Neuronal stem cell (in vitro differentiated cells): ENCODE measurements around the gene GJC1.

Source experiments
- DNase-seq: peaks from one replicate; pipeline ENCODE4 v3.0.0-alpha.2; 2013; ENCODE audit warnings: low spot score
- H2AFZ ChIP-seq: one replicate; pipeline ENCODE4 v1.6.1; 2013; ENCODE audit warnings: mild to moderate bottlenecking, low read length, inconsistent platforms
- H2AK5ac ChIP-seq: 2 replicates; pipeline ENCODE4 v1.6.1; 2013; ENCODE audit warnings: low read depth, mild to moderate bottlenecking, inconsistent platforms, low read length, moderate library complexity, mixed read lengths
- H2BK120ac ChIP-seq: 2 replicates; pipeline ENCODE4 v1.6.1; 2013; ENCODE audit warnings: low read depth, mild to moderate bottlenecking, inconsistent platforms, low read length, moderate library complexity, mixed read lengths
- H2BK12ac ChIP-seq: one replicate; pipeline ENCODE4 v1.6.1; 2013; ENCODE audit warnings: low read length, inconsistent platforms
- H2BK15ac ChIP-seq: 2 replicates; pipeline ENCODE4 v1.6.1; 2013; ENCODE audit warnings: mild to moderate bottlenecking, low read length, inconsistent platforms, mixed read lengths
- H2BK5ac ChIP-seq: one replicate; pipeline ENCODE4 v1.6.1; 2013; ENCODE audit warnings: inconsistent platforms, mild to moderate bottlenecking, low read length, moderate library complexity
- H3K14ac ChIP-seq: one replicate; pipeline ENCODE4 v1.6.1; 2013; ENCODE audit warnings: low read length, inconsistent platforms
- H3K18ac ChIP-seq: 2 replicates; pipeline ENCODE4 v1.6.1; 2013; ENCODE audit warnings: low read length, inconsistent platforms
- H3K23ac ChIP-seq: 2 replicates; pipeline ENCODE4 v1.6.1; 2013; ENCODE audit warnings: low read depth, mild to moderate bottlenecking, mixed read lengths, low read length, inconsistent platforms; ENCODE audit not compliant: poor library complexity
- H3K27ac ChIP-seq: replicated peaks from 3 replicates; pipeline ENCODE4 v1.5.1; 2013; ENCODE audit warnings: low read length, inconsistent platforms
- H3K27me3 ChIP-seq, 3 experiments: 2 replicates each; pipeline ENCODE4 v1.6.1; 2013; ENCODE audit warnings: low read length in 3 of 3, mild to moderate bottlenecking in 2 of 3, inconsistent platforms in 1 of 3, low read depth in 1 of 3, mixed read lengths in 1 of 3, moderate library complexity in 1 of 3; ENCODE audit not compliant: control insufficient read depth in 3 of 3, insufficient read depth in 3 of 3
- H3K36me3 ChIP-seq, 2 donors: replicated peaks in 1 of 2; 2 replicates each; pipeline ENCODE4 v1.6.1; 2013; ENCODE audit warnings: low read length in 2 of 2; ENCODE audit not compliant: control insufficient read depth in 2 of 2, insufficient read depth in 2 of 2
- H3K4ac ChIP-seq: 2 replicates; pipeline ENCODE4 v1.6.1; 2013; ENCODE audit warnings: inconsistent platforms, mild to moderate bottlenecking, low read length, moderate library complexity
- H3K4me1 ChIP-seq, 2 donors: 1 replicate in 1 of 2; 2 replicates in 1 of 2; pipeline ENCODE4 v1.6.1; 2013; ENCODE audit warnings: low read length in 2 of 2, low read depth in 1 of 2; ENCODE audit not compliant: control insufficient read depth in 2 of 2, insufficient read depth in 1 of 2
- H3K4me2 ChIP-seq: one replicate; pipeline ENCODE4 v1.6.1; 2013; ENCODE audit warnings: mild to moderate bottlenecking, low read length, inconsistent platforms; ENCODE audit not compliant: insufficient read depth, poor library complexity, severe bottlenecking
- H3K4me3 ChIP-seq, 2 donors: 2 replicates each; pipeline ENCODE4 v1.5.1; 2013; ENCODE audit warnings: low read length in 2 of 2, mild to moderate bottlenecking in 2 of 2, inconsistent platforms in 1 of 2, moderate library complexity in 1 of 2
- H3K79me1 ChIP-seq: one replicate; pipeline ENCODE4 v1.6.1; 2013; ENCODE audit warnings: low read depth, mild to moderate bottlenecking, inconsistent platforms, low read length, moderate library complexity
- H3K9ac ChIP-seq: one replicate; pipeline ENCODE4 v1.6.1; 2013; ENCODE audit warnings: mild to moderate bottlenecking, low read depth, low read length, inconsistent platforms; ENCODE audit not compliant: poor library complexity
- H3K9me3 ChIP-seq, 2 donors: replicated peaks in 1 of 2; 2 replicates each; pipeline versions ENCODE3 to v1.6.1; 2013; ENCODE audit warnings: low read length in 2 of 2, mild to moderate bottlenecking in 2 of 2, inconsistent platforms in 1 of 2, low read depth in 1 of 2, mixed read lengths in 1 of 2, moderate library complexity in 1 of 2; ENCODE audit not compliant: control insufficient read depth in 2 of 2, insufficient read depth in 1 of 2
- H4K8ac ChIP-seq: one replicate; pipeline ENCODE4 v1.6.1; 2013; ENCODE audit warnings: low read depth, mild to moderate bottlenecking, inconsistent platforms, low read length, moderate library complexity
- H4K91ac ChIP-seq: one replicate; pipeline ENCODE4 v1.6.1; 2013; ENCODE audit warnings: low read length, low read depth, mild to moderate bottlenecking, inconsistent platforms; ENCODE audit not compliant: poor library complexity
- WGBS, 2 donors: extraction: QIAGEN DNeasy Blood & Tissue Kit; methylation state at CpG; one replicate each; pipeline ENCODE4 v1.1.7; 2013; ENCODE audit warnings: missing lambda C conversion rate in 2 of 2, mixed read lengths in 1 of 2; ENCODE audit not compliant: insufficient read length in 2 of 2, insufficient replicate concordance in 1 of 2; ENCODE audit errors: extremely low coverage in 2 of 2; 5-methylcytosine and 5-hydroxymethylcytosine counted together

GJC1 gene

DNA sequence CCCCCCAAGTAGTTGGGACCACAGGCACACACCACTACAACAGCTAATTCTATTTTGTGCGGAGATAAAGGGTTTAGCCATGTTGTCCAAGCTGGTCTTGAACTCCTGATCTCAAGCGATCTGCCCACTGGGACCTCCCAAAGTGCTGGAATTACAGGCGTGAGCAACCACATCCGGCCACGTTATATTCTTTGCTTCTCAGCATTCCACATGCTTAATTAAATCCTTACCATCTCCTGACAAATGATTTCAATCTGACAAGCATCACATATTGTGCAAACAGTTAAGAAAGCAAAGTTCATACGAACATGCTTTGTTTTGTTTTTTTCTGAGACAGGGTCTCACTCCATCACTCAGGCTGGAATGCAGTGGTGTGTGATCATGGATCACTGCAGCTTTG, 35.8 kb upstream of the GJC1 start:
- H3K4me2 ChIP-seq, result no peak overlapping the region
- H4K91ac ChIP-seq, result no peak overlapping the region
- H3K79me1 ChIP-seq, result no peaks in the 10 kb centered on the region
- no peak overlapping the region for H4K8ac ChIP-seq
- H2BK15ac ChIP-seq, result no peak overlapping the region
- no peak overlapping the region for H2BK5ac ChIP-seq
- no peaks in the 10 kb centered on the region for H3K4me1 ChIP-seq
- no peak overlapping the region for H3K14ac ChIP-seq
- H3K27ac ChIP-seq, result no peak overlapping the region
- no peak overlapping the region for H2AFZ ChIP-seq
- no peak for DNase-seq
- no peaks in the 10 kb centered on the region for H3K9me3 ChIP-seq
- H2BK120ac ChIP-seq, result no peak overlapping the region
- H3K9ac ChIP-seq, result no peak overlapping the region
- no peak overlapping the region for H2BK12ac ChIP-seq
- H3K23ac ChIP-seq, result no peak overlapping the region
- no peak overlapping the region for H3K18ac ChIP-seq
- H3K27me3 ChIP-seq, result no peaks in the 10 kb centered on the region
- WGBS, 2 donors, result no CpG with 5 or more reads among the region's 6 CpGs
- H3K4ac ChIP-seq, result no peak overlapping the region
- H3K4me3 ChIP-seq, result no peak overlapping the region
- H2AK5ac ChIP-seq, result no peak overlapping the region
- H3K36me3 ChIP-seq, result peaks cover 40 to 94% of the 10 kb centered on the region in 2 donors

DNA sequence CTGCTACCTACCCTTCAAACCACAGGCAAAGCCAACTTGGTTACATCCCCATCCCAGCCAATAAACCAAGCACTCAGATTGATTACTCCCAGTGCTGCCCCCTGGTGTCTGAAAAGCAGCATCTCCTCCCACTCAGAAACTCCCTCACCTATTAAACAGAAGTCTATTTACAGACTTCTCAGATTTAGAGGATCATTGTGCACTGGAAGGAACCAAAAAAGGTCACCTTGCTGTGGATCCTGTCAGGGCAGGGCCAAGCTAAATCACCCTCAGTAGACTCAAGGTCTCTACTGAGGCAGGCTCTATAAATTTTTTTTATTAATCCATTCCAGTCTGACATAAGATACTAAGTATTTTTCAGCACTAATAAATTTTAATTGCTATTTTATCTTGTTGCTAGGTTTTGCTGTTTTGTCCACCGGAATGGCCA, 35.2 kb upstream of the GJC1 start:
- Histone ChIP-seq H2BK15ac (no peak overlapping the region), H4K8ac (no peak overlapping the region), H2BK5ac (no peak overlapping the region), H3K4me3 (no peak overlapping the region), H3K23ac (no peak overlapping the region), H3K18ac (no peak overlapping the region), H4K91ac (no peak overlapping the region), H3K36me3 (peaks cover 44 to 96% of the 10 kb centered on the region in 2 donors), H2BK120ac (no peak overlapping the region), H3K9ac (no peak overlapping the region), H2AFZ (no peak overlapping the region), H3K14ac (no peak overlapping the region), H3K9me3 (no peaks in the 10 kb centered on the region), H3K27ac (no peak overlapping the region), H3K4me1 (no peaks in the 10 kb centered on the region), H3K4ac (no peak overlapping the region), H3K27me3 (no peaks in the 10 kb centered on the region), H2AK5ac (no peak overlapping the region), H2BK12ac (no peak overlapping the region), H3K79me1 (no peaks in the 10 kb centered on the region), H3K4me2 (no peak overlapping the region)
- peak; percentile 70 for DNase-seq
- no CpG with 5 or more reads among the region's 1 CpG for WGBS, 2 donors

DNA sequence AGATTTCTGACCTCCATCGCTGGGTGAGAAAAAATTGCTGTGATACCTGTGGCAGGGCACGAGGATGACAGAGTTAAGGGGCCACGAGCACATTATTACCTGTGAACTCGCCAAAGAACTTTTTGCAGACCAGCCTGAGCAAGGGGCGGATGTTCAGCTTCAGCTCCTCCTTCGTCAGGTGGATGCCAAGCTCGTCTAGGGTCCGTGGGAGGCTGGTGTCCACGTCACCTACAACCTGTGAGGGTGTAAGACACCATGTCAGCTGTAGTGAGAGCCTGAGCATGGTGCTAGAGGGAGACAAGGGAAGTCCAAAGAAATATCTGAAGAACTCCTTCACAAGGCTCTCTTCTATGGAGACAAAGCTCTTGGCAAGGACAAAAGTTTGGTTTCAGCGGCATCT, 34.7 kb upstream of the GJC1 start:
- Histone ChIP-seq H2AK5ac (no peak overlapping the region), H3K36me3 (peaks cover 48 to 96% of the 10 kb centered on the region in 2 donors), H2BK120ac (no peak overlapping the region), H3K79me1 (no peaks in the 10 kb centered on the region), H3K27ac (no peak overlapping the region), H3K9me3 (no peaks in the 10 kb centered on the region), H3K14ac (no peak overlapping the region), H3K18ac (no peak overlapping the region), H3K27me3 (no peaks in the 10 kb centered on the region), H2AFZ (no peak overlapping the region), H3K4me2 (no peak overlapping the region), H2BK15ac (no peak overlapping the region), H2BK12ac (no peak overlapping the region), H3K4ac (no peak overlapping the region), H3K4me1 (no peaks in the 10 kb centered on the region), H4K8ac (no peak overlapping the region), H3K4me3 (no peak overlapping the region), H2BK5ac (no peak overlapping the region), H3K9ac (no peak overlapping the region), H4K91ac (no peak overlapping the region), H3K23ac (no peak overlapping the region)
- no CpG with 5 or more reads among the region's 10 CpGs for WGBS, 2 donors
- DNase-seq, result no peak

DNA sequence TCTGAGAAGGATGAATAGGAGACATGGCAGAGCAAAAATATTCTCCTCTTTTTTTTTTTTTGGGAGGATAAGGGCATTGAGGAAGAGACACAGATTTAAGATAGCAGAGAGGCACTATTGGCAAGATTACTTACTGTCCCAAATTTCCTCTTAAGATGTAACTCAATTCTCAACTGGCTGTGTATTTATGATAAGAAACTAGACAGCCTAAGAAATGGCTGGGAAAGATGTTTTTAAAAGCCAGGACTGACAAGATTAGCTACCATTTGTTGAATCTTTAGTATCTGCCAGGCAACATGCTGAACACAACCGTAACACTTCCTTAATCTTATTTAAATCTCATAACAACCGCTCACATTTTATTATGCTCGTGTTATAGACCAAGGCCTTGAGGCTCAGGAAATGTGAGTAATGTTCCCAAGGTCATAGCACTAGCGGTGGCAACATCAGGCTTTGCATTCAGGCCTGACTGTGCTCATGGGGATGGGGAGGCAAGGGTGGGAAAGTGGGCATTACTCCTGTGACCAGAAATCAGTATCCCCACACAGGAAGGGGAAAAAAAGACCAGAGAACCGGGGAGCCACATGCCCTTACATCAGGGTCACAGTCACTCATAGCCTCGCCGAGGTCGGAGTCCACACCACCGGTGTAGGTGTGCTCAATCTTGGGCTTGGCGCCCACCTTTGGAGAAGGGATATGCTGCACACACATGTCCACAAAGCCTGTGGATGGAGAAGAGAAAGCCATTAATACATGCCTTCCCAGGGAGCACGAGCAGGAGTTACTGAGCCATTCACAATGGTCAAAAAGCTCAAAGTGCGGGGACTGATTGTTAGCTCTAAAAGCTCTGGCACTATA, 33.2 kb upstream of the GJC1 start:
- H3K36me3 ChIP-seq, result peaks cover 52 to 96% of the 10 kb centered on the region in 2 donors

More for the DNA sequence above, 33.2 kb upstream of the GJC1 start:
- Histone ChIP-seq H3K18ac (no peak overlapping the region), H3K14ac (no peak overlapping the region), H4K8ac (no peak overlapping the region), H2AK5ac (no peak overlapping the region), H4K91ac (no peak overlapping the region), H3K9ac (no peak overlapping the region), H3K4me1 (no peaks in the 10 kb centered on the region), H3K4me3 (no peak overlapping the region), H3K4me2 (no peak overlapping the region), H2AFZ (no peak overlapping the region), H3K23ac (no peak overlapping the region), H3K79me1 (no peaks in the 10 kb centered on the region), H3K27me3 (no peaks in the 10 kb centered on the region), H2BK12ac (no peak overlapping the region), H3K27ac (no peak overlapping the region), H2BK120ac (no peak overlapping the region), H3K4ac (no peak overlapping the region), H3K9me3 (no peaks in the 10 kb centered on the region), H2BK15ac (no peak overlapping the region), H2BK5ac (no peak overlapping the region)
- DNase-seq, result no peak
- no CpG with 5 or more reads among the region's 12 CpGs for WGBS, 2 donors
